HepG2 (cell line): Measurements from ENCODE around the gene P4HB. TPM values are rescaled to one million over a fixed set of nuclear protein-coding genes. Genes with fewer than 3 reads are reported as not detected.
A peak's percentile ranks its signal among the peaks of the same experiment; 100 is the strongest.

ENCODE experiments used
- ARHGAP35 ChIP-seq: sonication (generic); formaldehyde crosslinking; IDR thresholded peaks from 2 replicates; pipeline ENCODE4 v1.9.0; 2022; ENCODE audit warnings: mild to moderate bottlenecking, inconsistent platforms, moderate library complexity, missing genetic modification reagents, borderline replicate concordance
- ARNT ChIP-seq: fragments of 450-650 bp; IDR thresholded peaks from 2 replicates; pipeline ENCODE4 v1.6.1; 2017
- CBX5 ChIP-seq: sonication (generic); formaldehyde crosslinking; IDR thresholded peaks from 2 replicates; pipeline ENCODE4 v1.4.0; 2020; ENCODE audit warnings: missing genetic modification reagents, borderline replicate concordance
- CEBPG ChIP-seq: IDR thresholded peaks from 2 replicates; pipeline ENCODE4 v1.6.1; 2016
- DNMT3B ChIP-seq: conservative IDR thresholded peaks from 2 replicates; pipeline ENCODE4 v1.6.1; 2016; ENCODE audit warnings: missing biosample characterization, control low read depth
- HOXA3 ChIP-seq: sonication (generic); formaldehyde crosslinking; IDR thresholded peaks from 2 replicates; pipeline ENCODE4 v1.5.0; 2020; ENCODE audit warnings: missing genetic modification reagents
- MATR3 ChIP-seq: sonication (generic); formaldehyde crosslinking; IDR thresholded peaks from 2 replicates; pipeline ENCODE4 v1.4.0; 2020; ENCODE audit warnings: missing genetic modification reagents
- MAZ ChIP-seq, 2 experiments: sonication (generic) in 1 of 2; formaldehyde crosslinking in 1 of 2; IDR thresholded peaks; 2 replicates each; pipeline versions ENCODE4 v1.5.0 to v1.6.1; 2012 to 2020; ENCODE audit warnings: low read depth in 2 of 2, mild to moderate bottlenecking in 2 of 2, borderline replicate concordance in 1 of 2, improper control_type of control experiment in 1 of 2, low read length in 1 of 2, missing genetic modification reagents in 1 of 2, moderate library complexity in 1 of 2
- RFXANK ChIP-seq: IDR thresholded peaks from 2 replicates; pipeline ENCODE4 v1.6.1; 2016
- SMC3 ChIP-seq: IDR thresholded peaks from 2 replicates; pipeline ENCODE4 v1.6.1; 2011; ENCODE audit warnings: low read length, improper control_type of control experiment
- SOX13 ChIP-seq, 3 experiments: fragments of 450-650 bp in 1 of 3; sonication (generic) in 1 of 3; formaldehyde crosslinking in 1 of 3; IDR thresholded peaks in 2 of 3; conservative IDR thresholded peaks in 1 of 3; 2 replicates each; pipeline versions ENCODE4 v1.5.0 to v1.6.1; 2016 to 2020; ENCODE audit warnings: antibody characterized with exemption in 1 of 3, mild to moderate bottlenecking in 1 of 3, missing compliant biosample characterization in 1 of 3, missing genetic modification reagents in 1 of 3, moderate library complexity in 1 of 3
- TFAP4 ChIP-seq: sonication (generic); IDR thresholded peaks from 2 replicates; pipeline ENCODE4 v1.6.1; 2016; ENCODE audit warnings: low read depth, borderline replicate concordance
- XBP1 ChIP-seq: sonication (generic); formaldehyde crosslinking; IDR thresholded peaks from 2 replicates; pipeline ENCODE4 v1.5.0; 2020; ENCODE audit warnings: missing genetic modification reagents
- ZMYM4 ChIP-seq: sonication (generic); formaldehyde crosslinking; IDR thresholded peaks from 2 replicates; pipeline ENCODE4 v1.8.1; 2023; ENCODE audit warnings: mild to moderate bottlenecking, missing genetic modification reagents
- ZNF143 ChIP-seq: sonication (generic); formaldehyde crosslinking; IDR thresholded peaks from 2 replicates; pipeline ENCODE4 v1.4.0; 2020; ENCODE audit warnings: missing genetic modification reagents
- ZNF510 ChIP-seq: sonication (generic); formaldehyde crosslinking; IDR thresholded peaks from 2 replicates; pipeline ENCODE4 v1.4.0; 2020; ENCODE audit warnings: low read depth, mild to moderate bottlenecking, missing genetic modification reagents
- ZNF598 ChIP-seq: sonication (generic); formaldehyde crosslinking; IDR thresholded peaks from 2 replicates; pipeline ENCODE4 v1.5.1; 2020; ENCODE audit warnings: mild to moderate bottlenecking, missing genetic modification reagents, borderline replicate concordance
- ZNF678 ChIP-seq: sonication (generic); formaldehyde crosslinking; IDR thresholded peaks from 2 replicates; pipeline ENCODE4 v1.4.0; 2020; ENCODE audit warnings: mild to moderate bottlenecking, missing genetic modification reagents
- polyA plus RNA-seq, 8 experiments: library from polyadenylated mRNA; depleted of rRNA in 3 of 8; stranded (reverse) in 7 of 8; unstranded in 1 of 8; fragments of >200 nt; fragmentation: Illumina TruSeq in 4 of 8; extraction: Trizol in 4 of 8; gene quantifications; 2 replicates each; pipeline versions ENCODE4 v1.2.1 to v1.2.3, GENCODE V29; 2011 to 2016; ENCODE audit warnings: low read depth in 4 of 8, missing spikeins in 1 of 8, mixed read lengths in 1 of 8; ENCODE audit not compliant: insufficient read depth in 1 of 8
- total RNA-seq, 5 experiments: library from RNA; depleted of rRNA; stranded (reverse); fragments of >200 nt; fragmentation: Illumina TruSeq; extraction: Trizol; gene quantifications; 2 replicates each; pipeline ENCODE4 v1.2.3, GENCODE V29; 2016; ENCODE audit warnings: low read depth in 1 of 5
- TF ChIP-seq, protein P1 (sequence below): sonication (generic); formaldehyde crosslinking; IDR thresholded peaks from 2 replicates; pipeline ENCODE4 v1.8.1; 2023; ENCODE audit warnings: missing genetic modification reagents, inconsistent platforms, borderline replicate concordance
- TF ChIP-seq, protein P2 (sequence below): sonication (generic); formaldehyde crosslinking; IDR thresholded peaks from 2 replicates; pipeline ENCODE4; 2020; ENCODE audit warnings: missing genetic modification reagents, mild to moderate bottlenecking, borderline replicate concordance
- TF ChIP-seq, protein P3 (sequence below), 2 experiments: fragments of 450-650 bp in 1 of 2; sonication (generic) in 1 of 2; formaldehyde crosslinking; IDR thresholded peaks; 2 replicates each; pipeline versions ENCODE4 v1.5.0 to v1.8.0; 2020 to 2022; ENCODE audit warnings: mild to moderate bottlenecking in 1 of 2, missing genetic modification reagents in 1 of 2
- TF ChIP-seq, protein P4 (sequence below): sonication (generic); formaldehyde crosslinking; IDR thresholded peaks from 2 replicates; pipeline ENCODE4 v1.4.0; 2020; ENCODE audit warnings: missing genetic modification reagents, low read depth, mild to moderate bottlenecking, borderline replicate concordance

Gene P4HB
- total and polyA plus RNA-seq, 2 of the 13 experiments (the other 11 are each of a cell fraction or from before 2014, with no cell fraction given), result 185 to 782 TPM

DNA sequence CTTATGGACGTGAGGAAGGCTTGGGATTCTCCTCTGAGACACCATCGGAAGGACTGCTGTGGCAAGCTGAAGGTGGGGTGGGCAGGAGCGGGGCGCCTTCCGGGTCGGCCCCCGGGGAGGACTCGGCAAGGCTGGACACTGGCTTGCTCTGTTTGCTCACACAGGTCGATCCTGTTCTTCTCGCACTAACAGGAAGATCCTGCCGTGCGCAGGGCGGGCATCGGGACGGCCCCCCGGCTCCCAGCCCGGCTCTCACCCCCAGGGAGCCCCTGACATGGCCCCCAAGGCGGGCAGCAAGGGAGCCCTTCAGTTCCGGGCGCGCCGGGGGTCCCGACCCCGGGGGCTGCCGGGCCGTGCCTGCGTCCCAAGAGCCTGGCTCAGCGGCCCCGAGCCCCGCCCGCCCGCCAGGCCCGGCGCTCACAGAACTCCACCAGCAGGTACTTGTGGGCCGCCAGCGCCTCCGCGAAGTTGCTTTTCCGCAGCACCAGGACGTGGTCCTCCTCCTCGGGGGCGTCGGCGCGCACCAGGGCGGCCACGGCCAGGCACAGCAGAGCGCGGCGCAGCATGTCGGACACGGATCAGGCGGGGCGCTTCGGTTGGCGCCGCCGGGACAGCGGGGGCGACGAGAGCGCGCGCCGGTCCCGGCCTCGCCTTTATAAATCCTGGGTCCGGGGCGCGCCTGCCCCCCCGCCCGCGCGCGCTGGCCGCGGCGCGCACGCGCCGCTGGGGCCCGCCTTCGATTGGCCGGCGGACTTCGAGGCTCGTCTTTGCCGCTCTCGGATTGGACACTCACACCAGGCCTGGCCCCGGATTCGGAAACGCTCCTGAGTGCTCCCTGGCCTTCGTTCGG lies at the start of gene P4HB (continued):
- no peak for TF ChIP-seq TFAP4
- no peak for TF ChIP-seq DNMT3B (CRISPR knock-in tag)
- TF ChIP-seq MATR3 (CRISPR knock-in tag), result no peak
- no peak for TF ChIP-seq CBX5 (CRISPR knock-in tag)
- no peak for TF ChIP-seq RFXANK
- no peak for TF ChIP-seq ZNF678 (CRISPR knock-in tag)
- TF ChIP-seq XBP1 (CRISPR knock-in tag), result no peak
- TF ChIP-seq ZNF510 (CRISPR knock-in tag), result 0 out of 2 replicates have a peak, but pooled peaks have one; percentile 22
- no peak for TF ChIP-seq ARNT
- TF ChIP-seq, protein P1, sequence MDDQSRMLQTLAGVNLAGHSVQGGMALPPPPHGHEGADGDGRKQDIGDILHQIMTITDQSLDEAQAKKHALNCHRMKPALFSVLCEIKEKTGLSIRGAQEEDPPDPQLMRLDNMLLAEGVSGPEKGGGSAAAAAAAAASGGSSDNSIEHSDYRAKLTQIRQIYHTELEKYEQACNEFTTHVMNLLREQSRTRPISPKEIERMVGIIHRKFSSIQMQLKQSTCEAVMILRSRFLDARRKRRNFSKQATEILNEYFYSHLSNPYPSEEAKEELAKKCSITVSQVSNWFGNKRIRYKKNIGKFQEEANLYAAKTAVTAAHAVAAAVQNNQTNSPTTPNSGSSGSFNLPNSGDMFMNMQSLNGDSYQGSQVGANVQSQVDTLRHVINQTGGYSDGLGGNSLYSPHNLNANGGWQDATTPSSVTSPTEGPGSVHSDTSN, result no peak
- no peak for TF ChIP-seq ARHGAP35 (CRISPR knock-in tag)
- TF ChIP-seq ZNF143 (CRISPR knock-in tag), result no peak
- TF ChIP-seq CEBPG, result no peak
- no peak for TF ChIP-seq SMC3
- TF ChIP-seq, protein P2, sequence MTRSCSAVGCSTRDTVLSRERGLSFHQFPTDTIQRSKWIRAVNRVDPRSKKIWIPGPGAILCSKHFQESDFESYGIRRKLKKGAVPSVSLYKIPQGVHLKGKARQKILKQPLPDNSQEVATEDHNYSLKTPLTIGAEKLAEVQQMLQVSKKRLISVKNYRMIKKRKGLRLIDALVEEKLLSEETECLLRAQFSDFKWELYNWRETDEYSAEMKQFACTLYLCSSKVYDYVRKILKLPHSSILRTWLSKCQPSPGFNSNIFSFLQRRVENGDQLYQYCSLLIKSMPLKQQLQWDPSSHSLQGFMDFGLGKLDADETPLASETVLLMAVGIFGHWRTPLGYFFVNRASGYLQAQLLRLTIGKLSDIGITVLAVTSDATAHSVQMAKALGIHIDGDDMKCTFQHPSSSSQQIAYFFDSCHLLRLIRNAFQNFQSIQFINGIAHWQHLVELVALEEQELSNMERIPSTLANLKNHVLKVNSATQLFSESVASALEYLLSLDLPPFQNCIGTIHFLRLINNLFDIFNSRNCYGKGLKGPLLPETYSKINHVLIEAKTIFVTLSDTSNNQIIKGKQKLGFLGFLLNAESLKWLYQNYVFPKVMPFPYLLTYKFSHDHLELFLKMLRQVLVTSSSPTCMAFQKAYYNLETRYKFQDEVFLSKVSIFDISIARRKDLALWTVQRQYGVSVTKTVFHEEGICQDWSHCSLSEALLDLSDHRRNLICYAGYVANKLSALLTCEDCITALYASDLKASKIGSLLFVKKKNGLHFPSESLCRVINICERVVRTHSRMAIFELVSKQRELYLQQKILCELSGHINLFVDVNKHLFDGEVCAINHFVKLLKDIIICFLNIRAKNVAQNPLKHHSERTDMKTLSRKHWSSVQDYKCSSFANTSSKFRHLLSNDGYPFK (CRISPR knock-in tag), result no peak
- TF ChIP-seq MAZ (IDR thresholded peaks at IDR 0.05; ENCODE audit: borderline replicate concordance, low read depth, low read length), result no peak; the same call in none of the 2 replicates
- TF ChIP-seq MAZ (CRISPR knock-in tag; IDR thresholded peaks at IDR 0.05; ENCODE audit: low read depth), result peak; percentile 41
- TF ChIP-seq, protein P3, sequence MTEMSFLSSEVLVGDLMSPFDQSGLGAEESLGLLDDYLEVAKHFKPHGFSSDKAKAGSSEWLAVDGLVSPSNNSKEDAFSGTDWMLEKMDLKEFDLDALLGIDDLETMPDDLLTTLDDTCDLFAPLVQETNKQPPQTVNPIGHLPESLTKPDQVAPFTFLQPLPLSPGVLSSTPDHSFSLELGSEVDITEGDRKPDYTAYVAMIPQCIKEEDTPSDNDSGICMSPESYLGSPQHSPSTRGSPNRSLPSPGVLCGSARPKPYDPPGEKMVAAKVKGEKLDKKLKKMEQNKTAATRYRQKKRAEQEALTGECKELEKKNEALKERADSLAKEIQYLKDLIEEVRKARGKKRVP (CRISPR knock-in tag; IDR thresholded peaks at IDR 0.05), result no peak
- no peak for TF ChIP-seq ZNF598
- TF ChIP-seq, protein P4, sequence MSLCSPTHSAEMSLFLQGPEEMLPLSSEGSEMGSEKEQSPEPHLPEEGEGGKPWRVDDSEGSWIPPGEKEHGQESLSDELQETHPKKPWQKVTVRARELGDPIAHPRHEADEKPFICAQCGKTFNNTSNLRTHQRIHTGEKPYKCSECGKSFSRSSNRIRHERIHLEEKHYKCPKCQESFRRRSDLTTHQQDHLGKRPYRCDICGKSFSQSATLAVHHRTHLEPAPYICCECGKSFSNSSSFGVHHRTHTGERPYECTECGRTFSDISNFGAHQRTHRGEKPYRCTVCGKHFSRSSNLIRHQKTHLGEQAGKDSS (CRISPR knock-in tag), result peak; percentile 46; the same call in 1 of the 2 replicates
- TF ChIP-seq HOXA3, result no peak; the same call in 1 of the 2 replicates
- TF ChIP-seq SOX13 (IDR thresholded peaks at IDR 0.05), result no peak
- TF ChIP-seq SOX13 (CRISPR knock-in tag; conservative IDR thresholded peaks at IDR 0.05 in 1 of 2, IDR thresholded peaks at IDR 0.05 in 1 of 2), result peak in 1 of 2 experiments; percentile 27; a peak in 1 of 4 replicates
- TF ChIP-seq ZMYM4 (CRISPR knock-in tag), result peak; percentile 12; the same call in 1 of the 2 replicates
